NT2/D1 (cell line): ENCODE data around the gene TFAP2A.

Experiments
- DNase-seq: peaks from one replicate; pipeline ENCODE4 v3.0.0-alpha.2; 2011; ENCODE audit warnings: low read depth, low spot score
- H3K27me3 ChIP-seq: 2 replicates; pipeline ENCODE4 v1.6.0; 2011; ENCODE audit warnings: mild to moderate bottlenecking; ENCODE audit not compliant: insufficient read length, insufficient read depth
- H3K36me3 ChIP-seq: 2 replicates; pipeline ENCODE4 v1.6.1; 2011; ENCODE audit warnings: mild to moderate bottlenecking, low read length, mixed read lengths; ENCODE audit not compliant: insufficient read depth, insufficient read length
- H3K4me1 ChIP-seq: 2 replicates; pipeline ENCODE4 v1.5.1; 2011; ENCODE audit not compliant: insufficient read depth, insufficient read length
- H3K4me3 ChIP-seq: 2 replicates; pipeline ENCODE4 v1.5.1; 2011; ENCODE audit warnings: low read depth; ENCODE audit not compliant: insufficient read length
- H3K9ac ChIP-seq: 2 replicates; pipeline ENCODE4 v1.6.0; 2011; ENCODE audit warnings: low read depth; ENCODE audit not compliant: insufficient read length
- H3K9me3 ChIP-seq: 2 replicates; pipeline ENCODE4 v1.5.1; 2011; ENCODE audit warnings: mild to moderate bottlenecking, low read length; ENCODE audit not compliant: insufficient read depth
- SUZ12 ChIP-seq: IDR thresholded peaks from 2 replicates; pipeline ENCODE4 v1.6.1; 2011; ENCODE audit not compliant: insufficient read length, insufficient read depth; ENCODE audit errors: extremely low read depth
- YY1 ChIP-seq: IDR thresholded peaks from 2 replicates; pipeline ENCODE4 v1.6.1; 2011; ENCODE audit not compliant: insufficient read length, insufficient read depth
- ZNF274 ChIP-seq: IDR thresholded peaks from 2 replicates; pipeline ENCODE4 v1.6.1; 2011; ENCODE audit warnings: mild to moderate bottlenecking, low read depth, low read length

The TFAP2A gene

DNA sequence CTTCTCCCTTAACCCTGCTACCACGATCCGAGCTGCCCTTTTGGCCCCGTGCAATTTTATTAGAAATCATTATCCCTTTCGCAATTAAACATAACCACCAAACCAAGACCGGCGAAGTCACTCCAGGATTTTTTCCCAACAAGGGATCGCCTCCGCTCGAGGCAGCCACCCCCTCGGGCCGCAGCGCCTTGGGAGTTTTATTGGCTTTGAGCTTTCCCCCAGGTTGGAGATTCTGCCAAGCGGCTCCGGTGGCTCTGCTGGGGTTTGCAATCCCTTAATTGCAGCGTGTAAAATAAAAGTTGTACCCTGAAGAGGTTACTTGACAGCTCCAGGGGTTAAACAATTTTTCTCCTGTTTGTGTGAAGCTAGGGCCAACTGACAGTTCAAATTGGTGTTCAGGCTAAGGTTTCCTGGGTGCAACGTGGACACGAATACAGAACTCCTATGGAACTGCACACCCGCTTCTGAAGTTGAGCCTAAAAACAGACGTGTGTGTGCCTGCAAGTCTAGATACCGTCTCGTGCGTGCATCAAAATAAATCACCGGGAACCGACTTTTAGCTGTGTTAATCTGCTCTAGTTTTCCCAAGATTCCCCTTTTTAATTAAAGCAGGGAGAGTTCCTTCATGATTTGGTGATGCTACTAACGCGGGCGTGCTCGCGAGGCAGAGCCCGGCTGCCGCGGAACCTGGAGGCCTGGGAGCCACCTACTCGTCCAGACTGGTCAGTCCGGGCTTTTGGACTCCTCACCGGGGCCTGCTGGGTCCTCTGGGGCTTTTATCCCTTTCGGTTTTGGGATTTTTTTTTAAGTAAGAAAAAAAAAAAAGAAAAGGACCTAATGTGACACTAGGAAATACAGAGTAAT is 975 bp upstream of the TFAP2A start:
- H3K9me3 ChIP-seq, result no peaks in the 10 kb centered on the region
- TF ChIP-seq ZNF274, result no peak
- TF ChIP-seq SUZ12, result no peak
- TF ChIP-seq YY1, result no peak
- H3K9ac ChIP-seq, result peak overlapping the region; percentile 76
- H3K4me1 ChIP-seq, result peaks cover 7% of the 10 kb centered on the region
- H3K4me3 ChIP-seq, result peak overlapping the region; percentile 43
- peaks cover 92% of the 10 kb centered on the region for H3K27me3 ChIP-seq
- DNase-seq, result no peak
- H3K36me3 ChIP-seq, result no peaks in the 10 kb centered on the region

DNA sequence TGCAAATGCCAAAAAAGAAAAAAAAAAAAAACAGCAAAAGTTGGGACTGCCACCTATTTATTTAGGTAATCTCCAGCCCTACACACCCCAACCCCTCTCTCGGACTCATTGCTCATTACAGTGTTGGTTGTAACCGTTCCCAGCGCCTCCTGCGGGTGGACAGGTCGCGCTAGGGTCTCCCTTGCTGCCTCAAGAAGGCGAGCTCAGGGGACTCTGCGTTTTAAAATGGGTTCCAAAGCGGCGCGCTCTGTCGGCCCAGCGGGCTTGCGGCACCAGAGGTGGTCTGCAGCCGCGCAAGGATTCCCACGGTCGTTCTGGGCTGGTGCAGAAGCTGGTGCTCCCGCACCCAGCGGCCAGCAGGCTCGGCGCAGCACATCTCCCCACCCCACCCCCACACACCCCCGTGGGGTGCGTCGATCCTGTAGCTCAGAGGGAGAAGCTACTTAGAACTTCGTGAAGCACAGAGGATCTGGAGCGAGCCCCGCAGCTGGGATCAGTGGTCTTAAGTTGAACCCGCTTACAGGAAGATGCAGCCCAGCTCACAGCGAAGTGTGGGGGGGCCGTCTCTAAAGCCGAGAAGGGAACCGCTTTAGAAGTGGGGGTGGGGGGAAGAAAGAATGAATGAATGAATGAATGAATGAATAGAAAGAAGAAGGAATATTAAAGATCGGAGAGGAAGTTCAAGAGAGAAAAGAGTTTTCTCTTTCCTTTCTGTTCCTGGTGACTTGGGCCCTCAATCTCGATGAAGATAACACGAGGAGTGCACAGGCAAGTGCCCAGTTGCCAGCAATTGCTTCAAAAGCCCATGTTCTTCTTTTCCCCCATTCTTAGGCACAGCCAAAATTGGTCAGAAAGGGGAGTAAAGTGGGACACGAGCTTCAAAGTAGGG is 780 bp downstream of the TFAP2A start:
- peak overlapping the region; percentile 46 for H3K4me3 ChIP-seq
- peaks cover 91% of the 10 kb centered on the region for H3K27me3 ChIP-seq
- peak overlapping the region; percentile 32 for H3K9ac ChIP-seq
- DNase-seq, result no peak
- peaks cover 7% of the 10 kb centered on the region for H3K4me1 ChIP-seq
- no peaks in the 10 kb centered on the region; the same call in 1 of the 2 replicates for H3K9me3 ChIP-seq
- TF ChIP-seq SUZ12, result no peak
- TF ChIP-seq YY1, result no peak
- no peak for TF ChIP-seq ZNF274
- no peaks in the 10 kb centered on the region for H3K36me3 ChIP-seq

DNA sequence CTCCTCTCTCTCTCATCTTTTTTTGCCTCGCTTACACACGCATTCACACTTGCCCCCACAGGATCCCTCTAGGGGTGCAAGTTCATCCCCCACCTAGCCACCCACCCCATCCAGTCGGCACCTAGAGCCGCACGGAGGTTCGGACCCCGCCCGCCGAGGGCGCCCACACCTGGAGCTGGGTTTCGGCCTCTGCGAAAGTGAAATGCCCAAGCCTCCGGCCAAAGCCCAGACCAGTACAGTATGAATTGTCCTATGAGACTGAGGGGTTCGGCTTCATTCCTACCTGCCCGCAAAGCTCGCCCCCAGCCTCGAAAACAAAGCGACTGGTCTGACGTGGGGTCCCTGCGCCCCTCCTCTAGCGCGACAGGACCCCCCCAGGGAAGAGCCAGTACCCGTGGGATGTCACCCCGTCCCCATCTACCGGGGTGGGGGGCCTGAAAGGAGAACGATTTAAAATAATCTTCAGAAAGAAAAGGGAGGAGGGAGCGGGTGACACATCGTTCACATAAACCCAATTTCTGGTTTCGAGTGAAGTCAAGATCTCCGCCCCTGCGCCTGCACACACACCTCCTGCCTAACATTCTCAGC is 1.5 kb downstream of the TFAP2A start:
- TF ChIP-seq YY1 (no peak), SUZ12 (no peak)
- Histone ChIP-seq H3K4me3 (peak overlapping the region; percentile 46), H3K9ac (peak overlapping the region; percentile 56), H3K4me1 (peaks cover 3% of the 10 kb centered on the region), H3K36me3 (no peaks in the 10 kb centered on the region), H3K9me3 (no peaks in the 10 kb centered on the region; the same call in 1 of the 2 replicates), H3K27me3 (peaks cover 91% of the 10 kb centered on the region)
- no peak for DNase-seq

DNA sequence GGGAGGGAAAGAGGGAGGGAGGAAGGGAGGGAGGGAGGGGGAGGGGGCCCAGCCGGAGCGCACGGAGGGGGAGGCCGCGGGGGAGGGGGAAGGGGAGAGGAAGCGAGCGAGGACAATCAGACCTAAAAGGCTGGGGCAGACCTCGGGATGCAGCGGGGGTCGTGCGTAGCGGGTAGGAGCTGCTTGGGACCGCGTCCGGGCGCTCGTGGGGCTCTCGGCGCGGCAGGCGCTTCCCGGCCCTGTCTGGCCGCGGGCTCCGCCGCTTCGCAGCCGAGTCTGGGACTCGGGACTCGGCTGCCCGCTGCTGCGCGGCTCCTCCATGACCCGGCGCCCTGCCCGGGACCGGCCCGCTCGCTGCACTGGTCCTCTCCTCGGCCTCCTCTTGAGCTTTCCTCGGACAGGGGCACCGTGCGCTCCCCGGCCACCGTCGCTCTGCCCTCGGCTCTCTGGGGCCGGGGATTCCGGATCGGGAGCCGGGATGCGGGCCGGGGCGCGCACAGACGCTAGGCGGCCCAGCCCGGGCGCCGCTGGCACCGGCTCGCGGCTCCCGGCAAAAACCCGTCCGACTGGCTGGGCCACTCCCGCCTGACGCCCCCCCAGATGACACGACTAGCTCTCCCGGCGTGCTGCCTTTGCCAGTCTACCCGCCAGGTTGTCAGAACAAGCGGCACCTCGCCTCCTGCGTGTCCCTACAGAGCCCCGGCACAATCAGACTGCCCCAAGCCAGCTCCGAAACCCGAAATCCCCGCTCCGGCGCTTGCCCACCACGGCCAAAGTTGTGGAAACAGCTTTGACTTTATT is 2.2 kb downstream of the TFAP2A start:
- H3K4me3 ChIP-seq, result peak overlapping the region; percentile 46
- H3K9me3 ChIP-seq, result no peaks in the 10 kb centered on the region; the same call in 1 of the 2 replicates
- peaks cover 3% of the 10 kb centered on the region for H3K4me1 ChIP-seq
- TF ChIP-seq ZNF274 (no peak), SUZ12 (no peak), YY1 (no peak)
- no peaks in the 10 kb centered on the region for H3K36me3 ChIP-seq
- no peak for DNase-seq
- peak overlapping the region; percentile 56 for H3K9ac ChIP-seq
- H3K27me3 ChIP-seq, result peaks cover 90% of the 10 kb centered on the region

DNA sequence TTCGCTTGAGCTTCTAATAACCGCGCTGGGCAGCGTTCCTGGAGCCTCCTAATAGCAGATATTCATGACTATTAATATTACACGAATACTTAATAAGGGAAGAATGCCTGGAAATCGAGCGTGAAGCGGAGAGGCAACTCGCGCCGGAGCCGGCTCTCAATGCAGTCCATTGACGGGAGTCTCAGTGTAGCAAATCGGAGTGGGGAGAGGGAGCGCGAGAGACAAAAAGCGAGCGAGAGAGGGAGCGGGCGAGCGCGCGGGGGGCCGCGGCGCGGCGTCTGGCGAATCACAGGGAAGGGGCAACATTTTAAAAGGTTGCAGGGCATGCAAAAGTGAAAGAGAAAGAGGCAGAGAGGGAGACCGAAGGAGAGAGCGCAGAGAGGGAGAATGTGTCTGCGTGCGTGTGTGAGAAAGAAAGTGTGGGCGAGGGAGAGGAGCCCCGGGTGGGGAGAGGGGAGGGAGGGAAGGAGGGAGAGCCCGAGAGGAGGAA is 2.9 kb downstream of the TFAP2A start:
- Histone ChIP-seq H3K36me3 (no peaks in the 10 kb centered on the region), H3K9ac (peak overlapping the region; percentile 56), H3K27me3 (peaks cover 90% of the 10 kb centered on the region), H3K4me3 (peak overlapping the region; percentile 39), H3K4me1 (peaks cover 3% of the 10 kb centered on the region), H3K9me3 (no peaks in the 10 kb centered on the region; the same call in 1 of the 2 replicates)
- no peak for DNase-seq
- no peak for TF ChIP-seq SUZ12
- TF ChIP-seq ZNF274, result no peak
- no peak for TF ChIP-seq YY1

DNA sequence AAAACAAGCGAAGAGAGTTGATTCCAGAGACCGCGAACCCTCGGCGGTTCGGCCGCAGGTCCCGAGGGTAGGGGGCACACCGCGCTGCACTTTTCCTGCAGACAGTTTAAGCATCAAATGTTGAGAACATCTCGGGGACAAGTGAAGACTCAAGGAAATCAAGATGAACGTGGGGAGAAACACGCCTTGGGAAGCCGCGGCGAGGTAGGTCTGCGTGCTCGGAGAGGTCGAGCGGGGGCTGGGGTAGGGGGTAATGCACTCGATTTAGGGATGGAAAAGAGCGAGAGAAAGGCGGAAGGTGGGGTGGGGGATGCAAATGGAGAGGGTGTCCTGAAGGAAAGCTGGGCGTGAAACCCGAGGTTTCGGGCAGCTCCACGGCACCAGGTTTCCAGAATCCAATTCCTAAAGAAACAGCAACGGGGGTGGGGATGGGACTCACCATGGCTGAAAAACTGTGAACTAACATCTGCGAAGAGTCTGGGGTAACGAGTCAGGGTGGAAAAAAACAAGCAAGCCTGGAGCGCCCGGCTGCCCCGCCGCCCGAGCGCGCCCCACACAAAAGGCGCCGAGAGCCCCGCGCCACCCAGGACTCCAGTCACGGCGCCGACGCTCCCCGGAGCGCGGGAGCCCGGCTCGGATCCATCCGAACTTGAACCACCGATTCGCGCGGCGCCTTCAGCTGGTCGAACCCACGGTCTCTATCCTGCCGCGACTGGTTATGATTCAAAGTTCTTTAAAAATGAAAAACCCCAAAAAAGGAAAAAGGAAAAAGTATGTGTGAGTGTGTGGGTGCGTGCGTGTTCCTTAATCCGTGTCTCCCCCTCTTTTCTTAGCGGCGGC is 3.5 kb downstream of the TFAP2A start:
- no peak for DNase-seq
- TF ChIP-seq SUZ12 (no peak), YY1 (no peak), ZNF274 (no peak)
- no peaks in the 10 kb centered on the region for H3K4me1 ChIP-seq
- H3K27me3 ChIP-seq, result peaks cover 85% of the 10 kb centered on the region
- H3K9me3 ChIP-seq, result no peaks in the 10 kb centered on the region; the same call in 1 of the 2 replicates
- no peaks in the 10 kb centered on the region for H3K36me3 ChIP-seq
- H3K9ac ChIP-seq, result peak overlapping the region; percentile 56
- peak overlapping the region; percentile 39 for H3K4me3 ChIP-seq
